ENCODE measurements around the gene CERS6.
"Not testable (repeated sequence)": the region's sequence is repeated elsewhere in the genome, so short reads cannot be mapped to it uniquely, and the experiment has no call there.

DNA sequence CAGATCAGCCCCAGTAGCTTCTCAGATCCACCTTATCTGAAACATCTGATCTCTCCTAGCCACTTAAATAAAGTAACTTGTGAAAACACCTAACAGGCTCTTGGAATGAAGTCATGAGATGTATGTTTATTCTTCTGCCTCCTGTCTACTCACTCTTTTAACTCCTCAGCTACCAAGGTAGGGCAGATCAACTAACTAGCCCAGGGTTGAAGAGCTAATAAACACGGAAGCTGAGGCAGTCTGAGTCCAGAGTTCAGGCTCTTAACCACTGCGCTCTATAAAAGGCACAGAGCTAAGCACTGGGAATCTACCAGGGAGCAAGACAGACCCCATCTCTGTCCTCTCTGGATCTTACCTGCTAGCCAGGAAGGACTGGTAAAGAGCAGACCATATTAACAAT is 37.1 kb downstream of the CERS6 start:
- TF ChIP-seq, protein P1, sequence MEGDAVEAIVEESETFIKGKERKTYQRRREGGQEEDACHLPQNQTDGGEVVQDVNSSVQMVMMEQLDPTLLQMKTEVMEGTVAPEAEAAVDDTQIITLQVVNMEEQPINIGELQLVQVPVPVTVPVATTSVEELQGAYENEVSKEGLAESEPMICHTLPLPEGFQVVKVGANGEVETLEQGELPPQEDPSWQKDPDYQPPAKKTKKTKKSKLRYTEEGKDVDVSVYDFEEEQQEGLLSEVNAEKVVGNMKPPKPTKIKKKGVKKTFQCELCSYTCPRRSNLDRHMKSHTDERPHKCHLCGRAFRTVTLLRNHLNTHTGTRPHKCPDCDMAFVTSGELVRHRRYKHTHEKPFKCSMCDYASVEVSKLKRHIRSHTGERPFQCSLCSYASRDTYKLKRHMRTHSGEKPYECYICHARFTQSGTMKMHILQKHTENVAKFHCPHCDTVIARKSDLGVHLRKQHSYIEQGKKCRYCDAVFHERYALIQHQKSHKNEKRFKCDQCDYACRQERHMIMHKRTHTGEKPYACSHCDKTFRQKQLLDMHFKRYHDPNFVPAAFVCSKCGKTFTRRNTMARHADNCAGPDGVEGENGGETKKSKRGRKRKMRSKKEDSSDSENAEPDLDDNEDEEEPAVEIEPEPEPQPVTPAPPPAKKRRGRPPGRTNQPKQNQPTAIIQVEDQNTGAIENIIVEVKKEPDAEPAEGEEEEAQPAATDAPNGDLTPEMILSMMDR (IDR thresholded peaks at IDR 0.05): not testable (repeated sequence)
- TF ChIP-seq POLR2A (IDR thresholded peaks at IDR 0.05): not testable (repeated sequence)

All from body of pancreas (tissue), 4 donors.